ENCODE data around the gene ASTN2. TPM values are rescaled to one million over a fixed set of nuclear protein-coding genes. Genes with fewer than 3 reads are reported as not detected.

Gene ASTN2
- total RNA-seq, 4 donors from 2014 or later, result 4.0 to 7.0 (median 4.9) TPM

DNA sequence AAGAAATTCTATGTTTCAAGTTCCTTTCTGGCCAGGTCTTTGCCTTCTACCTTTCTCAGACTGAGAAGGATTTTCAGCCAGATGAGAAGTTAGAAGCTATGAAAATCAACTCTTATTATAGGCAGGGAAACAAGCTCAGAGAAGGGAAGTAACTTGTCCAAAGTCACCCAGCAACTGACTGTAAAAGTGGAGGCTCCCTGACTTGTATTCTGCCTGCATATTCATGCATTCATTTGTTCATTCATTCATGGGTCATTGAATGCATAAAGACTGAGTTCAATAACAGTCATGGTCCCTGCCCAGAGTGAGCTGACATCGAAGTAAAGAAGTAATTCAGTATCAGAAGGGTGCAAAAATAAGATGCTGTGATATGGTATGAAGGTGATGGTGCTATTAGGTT lies 1021.7 kb downstream of the ASTN2 start:
- H3K9me3 ChIP-seq, result no peaks in the 10 kb centered on the region
- H3K27me3 ChIP-seq, result no peaks in the 10 kb centered on the region
- peaks cover 0 to 11% of the 10 kb centered on the region in 2 donors for H3K36me3 ChIP-seq
- no peak for ATAC-seq
- TF ChIP-seq POLR2AphosphoS5 (IDR thresholded peaks at IDR 0.05), result no peak
- no peak for TF ChIP-seq POLR2A (IDR thresholded peaks at IDR 0.05)
- TF ChIP-seq, protein P1, sequence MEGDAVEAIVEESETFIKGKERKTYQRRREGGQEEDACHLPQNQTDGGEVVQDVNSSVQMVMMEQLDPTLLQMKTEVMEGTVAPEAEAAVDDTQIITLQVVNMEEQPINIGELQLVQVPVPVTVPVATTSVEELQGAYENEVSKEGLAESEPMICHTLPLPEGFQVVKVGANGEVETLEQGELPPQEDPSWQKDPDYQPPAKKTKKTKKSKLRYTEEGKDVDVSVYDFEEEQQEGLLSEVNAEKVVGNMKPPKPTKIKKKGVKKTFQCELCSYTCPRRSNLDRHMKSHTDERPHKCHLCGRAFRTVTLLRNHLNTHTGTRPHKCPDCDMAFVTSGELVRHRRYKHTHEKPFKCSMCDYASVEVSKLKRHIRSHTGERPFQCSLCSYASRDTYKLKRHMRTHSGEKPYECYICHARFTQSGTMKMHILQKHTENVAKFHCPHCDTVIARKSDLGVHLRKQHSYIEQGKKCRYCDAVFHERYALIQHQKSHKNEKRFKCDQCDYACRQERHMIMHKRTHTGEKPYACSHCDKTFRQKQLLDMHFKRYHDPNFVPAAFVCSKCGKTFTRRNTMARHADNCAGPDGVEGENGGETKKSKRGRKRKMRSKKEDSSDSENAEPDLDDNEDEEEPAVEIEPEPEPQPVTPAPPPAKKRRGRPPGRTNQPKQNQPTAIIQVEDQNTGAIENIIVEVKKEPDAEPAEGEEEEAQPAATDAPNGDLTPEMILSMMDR (IDR thresholded peaks at IDR 0.05), result no peak
- TF ChIP-seq EP300 (IDR thresholded peaks at IDR 0.05), result no peak
- no peak overlapping the region for H3K4me3 ChIP-seq
- no peaks in the 10 kb centered on the region for H3K4me1 ChIP-seq
- WGBS, 2 donors (ENCODE audit: low coverage in 1 of 2), result 90 to 100% methylated on average over 1 of the region's 1 CpG
- no peak overlapping the region for H3K27ac ChIP-seq

DNA sequence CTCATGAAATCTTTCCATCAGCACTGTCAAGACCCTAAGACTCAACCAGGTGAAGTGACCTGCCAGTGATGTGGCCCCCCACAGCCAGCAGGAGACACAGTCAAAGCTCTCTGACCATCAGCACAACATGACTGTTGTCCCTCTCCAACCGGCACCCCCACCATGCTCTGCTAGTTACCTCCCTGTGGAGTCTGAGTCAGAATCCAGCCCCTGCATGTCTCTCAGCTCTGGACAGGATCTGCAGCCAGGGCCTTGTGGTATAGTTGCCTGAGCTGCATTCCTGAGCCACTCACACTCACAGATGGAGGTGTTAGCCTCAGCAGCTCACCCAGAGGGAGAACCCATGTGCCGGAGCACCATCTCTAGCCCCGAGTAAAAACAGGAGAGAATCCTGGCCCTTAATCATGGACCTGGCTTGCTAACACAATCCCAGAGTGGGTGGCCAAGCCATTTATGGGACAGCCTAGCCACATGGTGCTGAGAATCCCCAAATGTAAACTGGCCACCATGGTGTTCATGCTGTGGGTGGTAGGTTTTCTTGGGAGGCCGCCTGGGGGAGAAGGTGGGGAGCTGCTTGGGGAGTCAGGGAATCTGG lies 1023.5 kb downstream of the ASTN2 start:
- no peaks in the 10 kb centered on the region for H3K36me3 ChIP-seq
- TF ChIP-seq POLR2AphosphoS5 (IDR thresholded peaks at IDR 0.05) (no peak), POLR2A (IDR thresholded peaks at IDR 0.05) (no peak), EP300 (IDR thresholded peaks at IDR 0.05) (no peak)
- TF ChIP-seq, protein P1 (IDR thresholded peaks at IDR 0.05), result no peak
- no peaks in the 10 kb centered on the region for H3K27me3 ChIP-seq
- no peaks in the 10 kb centered on the region for H3K9me3 ChIP-seq
- no peak for ATAC-seq
- WGBS, 2 donors (ENCODE audit: low coverage in 1 of 2), result 90% methylated on average over 2 of the region's 4 CpGs; no CpG with 5 or more reads in 1 of the 2 donors
- no peak overlapping the region for H3K27ac ChIP-seq
- no peak overlapping the region for H3K4me3 ChIP-seq
- H3K4me1 ChIP-seq, result no peaks in the 10 kb centered on the region

DNA sequence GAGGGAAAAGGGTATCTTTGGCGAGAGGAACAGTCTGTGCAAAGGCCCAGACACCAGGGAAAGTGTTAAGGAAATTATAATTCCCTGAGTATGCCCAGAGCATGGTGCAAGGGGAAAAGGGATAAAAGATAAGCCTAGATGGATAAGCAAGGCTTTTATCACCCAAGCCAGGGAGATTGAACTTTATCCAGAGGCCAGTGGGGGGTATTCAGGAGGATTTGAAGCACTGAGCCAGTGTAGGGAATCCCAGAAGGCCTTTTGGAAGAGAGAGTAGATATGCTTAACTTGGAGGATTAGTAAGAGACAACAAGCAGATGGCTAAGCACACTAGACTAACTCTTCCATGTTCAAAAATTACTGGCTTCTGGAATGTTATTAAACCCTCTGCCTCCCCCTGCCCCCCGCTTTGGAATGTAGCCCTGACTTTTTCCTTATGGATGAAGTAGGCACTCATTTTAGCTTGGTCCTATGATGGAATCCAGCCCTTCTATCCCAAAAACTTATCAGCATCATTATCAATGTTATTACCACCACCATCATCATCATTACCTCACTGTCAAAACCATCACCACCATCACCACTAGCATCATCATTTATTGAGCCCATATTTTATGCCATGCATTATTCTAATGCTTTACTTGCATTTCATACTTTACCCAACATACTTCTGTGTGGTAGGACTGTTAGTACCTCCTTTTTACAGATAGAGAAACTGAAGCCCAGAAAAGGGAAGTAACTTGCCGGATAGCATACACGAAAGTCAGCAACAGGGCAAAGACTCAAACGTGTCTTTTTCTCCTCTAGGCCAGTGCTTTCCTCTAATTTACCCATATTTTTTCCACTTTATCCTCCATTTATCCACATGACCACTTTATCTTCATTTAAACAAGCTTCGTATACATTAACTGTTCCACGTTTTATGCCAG lies 1024.3 kb downstream of the ASTN2 start:
- no peak overlapping the region for H3K27ac ChIP-seq
- no peak for TF ChIP-seq POLR2AphosphoS5 (IDR thresholded peaks at IDR 0.05)
- TF ChIP-seq POLR2A (IDR thresholded peaks at IDR 0.05), result no peak
- TF ChIP-seq EP300 (IDR thresholded peaks at IDR 0.05), result no peak
- H3K9me3 ChIP-seq, result no peaks in the 10 kb centered on the region
- H3K4me3 ChIP-seq, result no peak overlapping the region
- WGBS, 2 donors (ENCODE audit: low coverage in 1 of 2), result 69 to 83% methylated on average over 5 to 7 of the region's 7 CpGs
- no peaks in the 10 kb centered on the region for H3K4me1 ChIP-seq
- H3K27me3 ChIP-seq, result no peaks in the 10 kb centered on the region
- no peaks in the 10 kb centered on the region for H3K36me3 ChIP-seq
- ATAC-seq, result no peak

DNA sequence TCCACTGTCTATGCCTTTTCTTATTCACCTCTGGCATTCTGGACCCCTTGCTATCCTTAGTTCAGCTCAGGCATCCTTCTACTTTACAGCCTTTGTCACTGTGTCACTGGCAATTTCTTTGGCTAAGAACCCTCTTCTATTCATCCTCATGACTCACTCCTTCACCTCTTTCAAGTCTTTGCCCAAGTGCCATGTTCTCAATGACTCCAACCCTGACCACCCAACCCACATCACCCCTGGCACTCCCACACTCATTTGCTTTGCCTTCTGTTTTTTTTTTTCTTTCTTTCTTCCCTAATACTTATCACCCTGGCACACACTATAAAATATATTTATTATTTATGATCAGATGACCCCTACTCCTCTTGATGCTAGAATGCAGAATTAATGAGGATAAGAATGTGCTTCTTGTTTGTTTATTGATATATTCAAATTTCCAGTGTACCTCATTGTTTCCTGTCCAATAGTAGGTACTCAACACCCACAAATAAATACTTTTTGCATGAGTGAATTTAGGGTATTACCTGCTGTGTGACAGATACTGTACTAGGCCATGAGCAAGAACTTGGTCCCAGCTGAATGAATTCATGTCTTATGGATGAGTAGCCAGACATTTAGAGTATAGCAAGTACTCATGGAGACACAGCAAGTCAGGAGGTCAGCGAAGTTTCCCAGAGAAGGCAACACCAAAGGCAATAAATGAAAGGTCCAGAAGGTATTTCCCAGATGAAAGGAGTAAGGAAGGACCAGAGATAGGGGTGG lies 1025.1 kb downstream of the ASTN2 start:
- 100% methylated on average over 1 of the region's 1 CpG for WGBS, 2 donors (ENCODE audit: low coverage in 1 of 2)
- Histone ChIP-seq H3K27me3 (no peaks in the 10 kb centered on the region), H3K4me3 (no peak overlapping the region), H3K4me1 (no peaks in the 10 kb centered on the region), H3K36me3 (no peaks in the 10 kb centered on the region), H3K9me3 (no peaks in the 10 kb centered on the region), H3K27ac (no peak overlapping the region)
- no peak for ATAC-seq
- TF ChIP-seq POLR2AphosphoS5 (IDR thresholded peaks at IDR 0.05) (no peak), EP300 (IDR thresholded peaks at IDR 0.05) (no peak), POLR2A (IDR thresholded peaks at IDR 0.05) (no peak)
- TF ChIP-seq, protein P1 (IDR thresholded peaks at IDR 0.05), result no peak
